Right lung (tissue), 10 donors: ENCODE measurements around the gene INMT. TPM values are rescaled to one million over a fixed set of nuclear protein-coding genes. Genes with fewer than 3 reads are reported as not detected.
"Not testable (repeated sequence)": the region's sequence is repeated elsewhere in the genome, so short reads cannot be mapped to it uniquely, and the experiment has no call there.

Experiments used
- DNase-seq, 2 donors: peaks; one replicate each; pipeline ENCODE4 v3.0.0-alpha.2; 2013
- long read RNA-seq, 8 donors: transcript quantifications; one replicate each; lab custom pipeline, GENCODE V29; 2026
- polyA plus RNA-seq, 5 donors: library from polyadenylated mRNA; unstranded; fragments of 120-200 nt; gene quantifications; one replicate each; pipeline versions ENCODE4 v1.2.1 to v1.2.3, GENCODE V29; 2013; ENCODE audit warnings: inconsistent platforms in 1 of 5, low replicate concordance in 1 of 5; ENCODE audit not compliant: insufficient read length in 5 of 5, insufficient read depth in 1 of 5

INMT gene
- 10 to 100 TPM; 11.7 to 31.2 (median 15.2) TPM for polyA plus RNA-seq
- long read RNA-seq, donor 1, transcript INMT-201 (3 exons, 2,559 nt): major isoform, 5 of 5 reads
- long read RNA-seq, donor 1, partial matches to known transcripts: 0 of 5 reads
- long read RNA-seq, donor 1, other reads (novel, unspliced or antisense): 0 of 5 reads
- long read RNA-seq, donor 2, partial matches to known transcripts: 0 of 2 reads
- long read RNA-seq, donor 2, other reads (novel, unspliced or antisense): 0 of 2 reads
- long read RNA-seq, donor 3, transcript INMT-201 (3 exons, 2,559 nt): major isoform, 9 of 9 reads
- long read RNA-seq, donor 3, partial matches to known transcripts: 0 of 9 reads
- long read RNA-seq, donor 3, other reads (novel, unspliced or antisense): 0 of 9 reads
- long read RNA-seq, donor 4, transcript INMT-201 (3 exons, 2,559 nt): major isoform, 5 of 5 reads
- long read RNA-seq, donor 4, partial matches to known transcripts: 0 of 5 reads
- long read RNA-seq, donor 4, other reads (novel, unspliced or antisense): 0 of 5 reads
- long read RNA-seq, donor 5, partial matches to known transcripts: 0 of 3 reads
- long read RNA-seq, donor 5, other reads (novel, unspliced or antisense): 0 of 3 reads
- long read RNA-seq, donor 6, transcript INMT-201 (3 exons, 2,559 nt): major isoform, 13 of 13 reads
- long read RNA-seq, donor 6, partial matches to known transcripts: 0 of 13 reads
- long read RNA-seq, donor 6, other reads (novel, unspliced or antisense): 0 of 13 reads
- long read RNA-seq, donor 7, partial matches to known transcripts: 38 of 41 reads
- long read RNA-seq, donor 7, other reads (novel, unspliced or antisense): 0 of 41 reads
- long read RNA-seq, donor 8, partial matches to known transcripts: 0 of 1 reads
- long read RNA-seq, donor 8, other reads (novel, unspliced or antisense): 0 of 1 reads

GRCh38 chr7:30751696-30752273 lies at the start of gene INMT:
Gene INMT (plus strand): TSS chr7:30752135. CDS start chr7:30752151, 16 bp downstream.
- no peak for DNase-seq

DNA sequence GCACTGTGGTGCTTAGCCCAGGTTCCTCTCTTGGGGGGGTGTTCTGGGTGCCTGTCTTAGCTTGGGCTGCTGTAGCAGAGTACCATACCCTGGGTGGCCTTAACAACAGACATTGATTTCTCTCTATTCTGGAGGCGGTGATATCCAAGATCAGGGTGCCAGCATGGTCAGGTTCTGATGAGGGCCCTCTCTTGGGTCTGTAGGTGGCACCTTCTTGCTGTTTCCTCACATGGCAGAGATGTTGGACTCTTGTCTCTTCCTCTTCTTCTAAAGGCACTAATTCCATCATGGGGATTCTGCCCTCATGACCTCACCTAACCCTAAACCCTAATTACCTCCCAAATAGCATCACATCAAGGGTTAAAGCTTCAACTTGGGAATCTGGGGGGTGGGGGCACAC lies 49.7 kb upstream of the INMT start:
- DNase-seq: no peak

- DNase-seq: no peak
Observed at GRCh38 chr7:30703756-30704155, 48.2 kb upstream of the INMT start.

DNA sequence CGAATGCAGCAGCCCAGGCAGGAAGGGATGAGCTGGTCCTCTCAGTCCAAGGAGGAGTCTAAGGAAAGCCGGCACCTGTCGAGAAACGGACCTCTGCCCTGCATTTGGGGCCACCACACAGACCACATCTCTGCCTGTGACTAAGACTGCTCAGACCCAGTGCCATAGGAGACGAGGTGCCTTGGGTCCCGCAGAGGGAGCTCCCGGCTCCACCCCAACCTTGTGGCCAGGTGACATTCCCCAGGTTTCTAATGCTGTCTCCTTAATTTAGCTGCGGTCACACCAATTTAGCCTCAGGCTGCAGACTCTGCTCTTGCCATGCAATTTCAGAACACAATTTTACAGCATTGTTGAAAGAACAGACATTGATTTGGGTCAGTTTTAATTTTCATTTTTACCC lies 46.9 kb upstream of the INMT start:
- DNase-seq: no peak

- DNase-seq: no peak
Observed at GRCh38 chr7:30705596-30705995, 46.3 kb upstream of the INMT start.

- no peak for DNase-seq
Observed at GRCh38 chr7:30706316-30706715, 45.6 kb upstream of the INMT start.

- no peak for DNase-seq
Observed at GRCh38 chr7:30706908-30707307, 45.0 kb upstream of the INMT start.

GRCh38 chr7:30707391-30708357 lies 44.3 kb upstream of the INMT start:
- DNase-seq: no peak

DNA sequence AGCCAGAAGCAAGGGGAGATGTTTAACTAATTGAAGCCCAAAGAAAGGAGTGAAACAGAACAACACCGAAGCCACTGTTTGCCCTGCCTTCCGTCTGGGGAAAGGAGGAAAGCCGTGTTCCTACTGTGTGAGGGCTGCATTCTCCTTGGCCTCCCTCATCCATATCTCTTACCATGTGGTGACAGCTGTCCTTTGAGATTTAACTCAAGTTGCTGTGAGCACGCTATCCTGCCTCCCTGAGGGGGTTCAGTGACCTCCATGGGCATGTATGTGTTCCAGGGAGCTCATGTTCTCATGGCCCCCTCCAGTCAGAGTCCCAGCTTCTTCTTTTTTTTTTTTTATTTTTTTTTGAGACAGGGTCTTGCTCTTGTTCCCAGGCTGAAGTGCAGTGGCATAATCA lies 43.5 kb upstream of the INMT start:
- DNase-seq: no peak

GRCh38 chr7:30708983-30709382 lies 43.0 kb upstream of the INMT start:
- no peak for DNase-seq

DNA sequence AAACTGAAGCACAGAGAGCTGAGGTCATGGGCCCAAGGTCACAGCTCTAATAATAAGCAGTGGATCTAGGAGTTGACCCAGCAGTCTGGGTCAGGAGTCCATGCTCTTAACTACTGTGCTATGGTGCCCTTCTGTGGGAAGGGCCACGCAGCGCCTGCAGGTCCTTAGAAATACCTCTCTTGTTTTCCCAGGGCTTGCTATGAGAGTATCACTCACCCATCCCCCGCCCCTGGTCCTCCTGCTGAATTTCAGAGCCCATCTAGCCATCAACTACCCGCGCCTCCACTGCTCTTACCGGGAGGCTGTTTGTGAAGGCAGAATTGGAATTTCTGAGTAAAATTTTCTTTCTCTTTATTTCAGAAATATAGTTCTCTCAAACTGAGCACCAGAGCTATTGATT lies 42.4 kb upstream of the INMT start:
- DNase-seq: no peak

GRCh38 chr7:30710669-30711068 lies 41.3 kb upstream of the INMT start:
- DNase-seq: no peak

DNA sequence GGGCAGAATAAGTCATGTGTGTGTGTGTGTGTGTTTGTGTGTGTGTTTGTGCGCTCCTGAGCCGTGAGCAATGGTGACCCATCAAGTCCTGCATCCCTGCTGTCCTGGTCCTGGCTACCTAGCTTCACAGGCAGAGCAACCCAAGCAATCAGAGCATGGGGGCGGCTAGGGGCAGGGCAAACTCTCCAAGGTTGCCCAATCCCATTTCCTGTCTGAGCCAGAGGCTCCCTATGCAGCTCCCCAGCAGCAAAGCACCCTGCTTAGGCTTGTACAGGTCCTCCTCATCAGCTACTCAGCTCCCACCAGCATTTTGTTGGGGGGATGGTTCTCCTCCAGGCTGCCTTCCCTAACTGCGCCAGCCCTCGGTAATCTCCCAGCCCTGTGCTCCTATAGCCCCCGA lies 38.5 kb upstream of the INMT start:
- DNase-seq: no peak

GRCh38 chr7:30714129-30714528 lies 37.8 kb upstream of the INMT start:
- no peak for DNase-seq

DNA sequence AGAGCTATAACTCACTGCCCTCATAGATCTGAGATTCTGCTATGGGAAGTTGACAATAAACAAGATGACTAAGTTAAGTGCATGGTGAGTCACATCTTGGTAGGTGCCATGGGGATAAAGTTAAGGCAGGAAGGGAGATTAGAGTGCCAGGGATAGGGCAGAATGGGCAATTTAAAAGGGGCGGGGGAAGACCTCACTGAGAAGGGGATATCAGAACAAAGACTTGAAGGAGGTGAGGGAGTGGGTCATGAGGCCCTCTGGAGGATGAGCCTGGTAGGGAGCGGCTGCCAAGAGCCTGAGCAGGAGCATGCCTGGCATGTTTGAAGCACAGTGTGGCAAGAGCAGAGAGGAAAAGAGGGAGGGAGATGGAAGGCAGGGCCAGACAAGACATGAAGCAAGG lies 34.8 kb upstream of the INMT start:
- no peak for DNase-seq

- DNase-seq: not testable (repeated sequence)
Observed at GRCh38 chr7:30719434-30719833, 32.5 kb upstream of the INMT start.

- no peak for DNase-seq
Observed at GRCh38 chr7:30721211-30721610, 30.7 kb upstream of the INMT start.

DNA sequence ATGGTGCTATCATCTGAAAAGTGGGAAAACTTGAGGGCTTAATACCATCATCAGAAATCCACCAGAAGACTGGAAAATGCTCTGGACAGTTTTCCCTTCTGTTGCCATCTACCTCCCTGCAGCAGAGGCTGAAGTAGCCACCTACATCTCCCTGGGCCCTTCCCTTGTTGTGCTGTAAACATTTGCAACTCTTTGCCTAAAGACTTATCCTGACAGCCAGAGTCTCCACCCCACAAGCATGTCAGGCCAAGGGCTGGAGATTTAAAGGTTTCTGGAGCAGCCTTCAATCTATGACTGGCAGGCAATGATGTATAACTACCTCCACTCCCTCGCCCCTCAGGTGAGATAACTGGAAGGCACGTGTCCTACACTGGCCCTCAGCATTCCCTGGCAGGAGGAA lies 29.7 kb upstream of the INMT start:
- no peak for DNase-seq

- DNase-seq: no peak
Observed at GRCh38 chr7:30722671-30723070, 29.3 kb upstream of the INMT start.

GRCh38 chr7:30723776-30724175 lies 28.2 kb upstream of the INMT start:
- no peak for DNase-seq
